WI38 (cell line): ENCODE measurements around the gene COX7A2L.
A peak's percentile ranks its signal among the peaks of the same experiment; 100 is the strongest.

Source experiments
- H3K4me3 ChIP-seq: 2 replicates; pipeline ENCODE4 v1.5.1; 2011; ENCODE audit warnings: low read depth, mild to moderate bottlenecking, control low read depth, low read length
- TF ChIP-seq, protein P1 (sequence below): IDR thresholded peaks from 2 replicates; pipeline ENCODE4 v1.5.1; 2012; ENCODE audit warnings: low read depth, mild to moderate bottlenecking, control low read depth, low read length

Gene COX7A2L

DNA sequence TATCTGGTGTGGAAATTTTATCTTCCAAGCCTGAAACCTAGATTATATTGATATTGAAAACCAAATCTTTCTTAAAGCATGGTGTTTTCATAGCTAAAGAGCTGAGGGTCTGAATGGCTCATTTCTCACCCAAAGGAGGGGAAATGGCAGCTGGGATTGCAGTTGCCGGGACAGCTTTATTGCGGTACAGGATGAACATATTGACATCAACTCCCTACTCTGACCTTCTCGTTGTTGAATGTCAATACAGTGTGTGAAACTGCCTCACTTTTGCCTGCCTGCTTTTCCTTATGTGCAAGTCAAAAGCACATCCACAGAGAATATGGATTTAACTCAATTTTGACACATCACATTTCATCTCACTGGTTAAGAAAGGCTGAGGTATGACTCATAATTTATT, 3.6 kb upstream of the COX7A2L start:
- TF ChIP-seq, protein P1, sequence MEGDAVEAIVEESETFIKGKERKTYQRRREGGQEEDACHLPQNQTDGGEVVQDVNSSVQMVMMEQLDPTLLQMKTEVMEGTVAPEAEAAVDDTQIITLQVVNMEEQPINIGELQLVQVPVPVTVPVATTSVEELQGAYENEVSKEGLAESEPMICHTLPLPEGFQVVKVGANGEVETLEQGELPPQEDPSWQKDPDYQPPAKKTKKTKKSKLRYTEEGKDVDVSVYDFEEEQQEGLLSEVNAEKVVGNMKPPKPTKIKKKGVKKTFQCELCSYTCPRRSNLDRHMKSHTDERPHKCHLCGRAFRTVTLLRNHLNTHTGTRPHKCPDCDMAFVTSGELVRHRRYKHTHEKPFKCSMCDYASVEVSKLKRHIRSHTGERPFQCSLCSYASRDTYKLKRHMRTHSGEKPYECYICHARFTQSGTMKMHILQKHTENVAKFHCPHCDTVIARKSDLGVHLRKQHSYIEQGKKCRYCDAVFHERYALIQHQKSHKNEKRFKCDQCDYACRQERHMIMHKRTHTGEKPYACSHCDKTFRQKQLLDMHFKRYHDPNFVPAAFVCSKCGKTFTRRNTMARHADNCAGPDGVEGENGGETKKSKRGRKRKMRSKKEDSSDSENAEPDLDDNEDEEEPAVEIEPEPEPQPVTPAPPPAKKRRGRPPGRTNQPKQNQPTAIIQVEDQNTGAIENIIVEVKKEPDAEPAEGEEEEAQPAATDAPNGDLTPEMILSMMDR, result no peak
- H3K4me3 ChIP-seq, result no peak overlapping the region

DNA sequence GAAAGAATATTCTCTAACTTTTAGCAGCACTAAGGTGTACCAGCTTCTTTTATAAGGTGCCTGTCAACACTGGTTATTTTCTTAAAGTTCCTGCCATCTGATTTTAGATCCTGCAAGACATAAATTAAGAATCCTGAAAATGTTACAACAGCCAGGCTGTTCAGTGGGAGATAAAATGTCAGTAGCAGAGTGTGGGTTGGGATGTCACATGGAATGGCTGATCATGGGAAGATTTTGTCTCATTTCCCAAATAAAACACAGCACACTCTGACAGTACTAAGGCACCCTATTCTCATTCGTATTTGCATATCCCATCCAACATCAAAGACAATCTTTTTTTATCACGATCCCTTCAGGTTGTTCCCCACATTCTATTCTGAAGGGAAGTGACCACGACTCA, 2.4 kb upstream of the COX7A2L start:
- no peak overlapping the region for H3K4me3 ChIP-seq
- TF ChIP-seq, protein P1, result no peak

DNA sequence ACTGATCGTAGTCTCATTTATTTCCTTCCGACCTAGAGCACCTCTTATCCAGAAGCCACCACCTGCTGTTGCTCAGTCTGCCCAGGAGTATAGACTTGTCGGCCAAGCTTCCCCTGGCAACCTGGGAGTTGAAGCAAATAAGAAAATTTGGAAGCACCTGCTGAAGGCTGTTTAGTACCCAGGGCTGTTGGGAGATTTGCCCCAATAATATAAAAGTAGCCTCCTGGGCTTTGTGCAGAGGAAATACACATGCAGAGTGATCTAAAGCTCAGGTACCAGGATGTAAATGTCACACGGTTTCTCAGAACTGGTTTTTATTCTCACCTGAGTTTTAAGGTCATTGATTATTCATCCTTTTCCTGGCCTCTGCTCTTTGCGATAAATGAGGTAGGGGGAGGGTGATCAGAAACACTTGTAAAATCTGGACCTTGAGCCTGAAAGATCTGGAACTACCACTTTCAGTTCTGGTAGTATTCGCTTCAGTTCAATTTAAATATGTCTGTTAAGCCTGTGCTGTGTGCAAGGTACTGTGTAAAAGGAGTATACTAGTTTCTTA, 789 bp upstream of the COX7A2L start:
- TF ChIP-seq, protein P1, result no peak
- peak overlapping the region; percentile 46 for H3K4me3 ChIP-seq

DNA sequence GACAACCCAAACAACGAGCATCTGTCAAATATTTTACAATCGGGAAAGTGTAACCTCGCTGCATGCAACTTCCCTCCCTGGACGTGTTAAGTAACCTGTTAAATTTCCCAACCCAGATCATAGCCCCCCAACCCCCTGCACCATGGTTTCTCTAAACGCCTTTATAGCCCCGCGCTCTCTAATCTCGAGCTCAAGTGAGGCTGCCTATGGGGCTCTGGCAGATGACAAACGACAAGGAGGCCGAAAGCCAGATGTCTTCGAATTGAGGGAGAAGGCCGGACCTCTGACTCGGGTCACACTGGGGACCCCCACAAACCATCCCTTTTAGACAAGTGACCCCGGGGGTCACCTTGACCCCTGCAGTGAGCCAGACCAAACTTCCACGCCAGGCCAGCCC, 526 bp downstream of the COX7A2L start:
- TF ChIP-seq, protein P1, result no peak
- peak overlapping the region; percentile 98 for H3K4me3 ChIP-seq

DNA sequence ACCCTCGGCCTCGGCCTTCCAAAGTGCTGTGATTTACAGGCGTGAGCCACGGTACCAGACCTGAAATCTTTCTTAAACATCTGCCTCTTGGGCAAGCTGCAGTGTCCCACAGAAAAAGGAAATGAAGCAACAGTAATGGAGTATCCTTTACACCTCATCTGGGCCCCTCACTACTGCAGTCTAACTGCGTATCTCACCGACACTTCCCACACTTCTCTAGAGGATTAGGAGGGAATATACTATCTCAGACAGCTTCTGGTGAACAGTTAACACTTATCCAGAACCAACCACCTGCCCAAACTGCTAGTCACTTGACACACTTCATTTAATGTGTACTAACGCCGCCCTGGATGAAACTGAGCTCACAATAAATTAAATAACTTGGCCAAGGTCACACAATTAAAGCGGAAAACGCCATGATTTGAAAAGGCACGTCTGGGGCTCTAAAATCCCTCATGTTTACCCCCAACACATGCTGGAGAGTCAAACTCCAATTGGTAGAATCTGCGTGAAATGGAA, 993 bp downstream of the COX7A2L start:
- TF ChIP-seq, protein P1, result no peak
- H3K4me3 ChIP-seq, result peak overlapping the region; percentile 98

DNA sequence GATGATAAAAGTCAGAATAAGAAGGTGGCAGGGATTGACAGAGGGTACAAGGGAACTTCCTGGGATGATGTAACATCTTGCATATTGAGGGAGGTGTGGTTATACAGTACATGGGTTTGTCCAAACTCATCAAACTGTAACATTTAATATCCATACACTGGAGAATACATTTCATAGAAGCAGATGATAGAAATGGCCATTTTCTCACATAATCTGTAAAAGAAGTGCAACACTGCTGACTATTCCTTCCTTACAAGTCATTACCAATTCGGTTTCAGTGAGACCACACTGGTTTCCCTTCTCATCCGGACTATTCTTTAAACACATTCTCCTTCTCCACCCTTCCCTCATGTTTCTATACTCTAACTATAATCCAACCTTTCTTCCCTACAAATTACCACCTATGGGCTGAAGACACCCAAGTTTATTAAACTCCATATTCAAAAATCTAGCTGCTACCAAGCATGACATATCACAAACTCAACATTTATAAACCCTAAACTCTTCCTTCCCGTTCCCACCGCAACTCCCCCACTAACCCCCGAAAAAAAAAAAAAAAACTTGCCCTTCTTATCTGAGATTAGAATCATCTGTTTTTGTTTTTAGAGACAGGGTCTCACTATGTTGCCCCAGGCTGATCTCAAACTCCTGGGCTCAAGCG, 1.6 kb downstream of the COX7A2L start:
- peak overlapping the region; percentile 98 for H3K4me3 ChIP-seq
- TF ChIP-seq, protein P1, result no peak

DNA sequence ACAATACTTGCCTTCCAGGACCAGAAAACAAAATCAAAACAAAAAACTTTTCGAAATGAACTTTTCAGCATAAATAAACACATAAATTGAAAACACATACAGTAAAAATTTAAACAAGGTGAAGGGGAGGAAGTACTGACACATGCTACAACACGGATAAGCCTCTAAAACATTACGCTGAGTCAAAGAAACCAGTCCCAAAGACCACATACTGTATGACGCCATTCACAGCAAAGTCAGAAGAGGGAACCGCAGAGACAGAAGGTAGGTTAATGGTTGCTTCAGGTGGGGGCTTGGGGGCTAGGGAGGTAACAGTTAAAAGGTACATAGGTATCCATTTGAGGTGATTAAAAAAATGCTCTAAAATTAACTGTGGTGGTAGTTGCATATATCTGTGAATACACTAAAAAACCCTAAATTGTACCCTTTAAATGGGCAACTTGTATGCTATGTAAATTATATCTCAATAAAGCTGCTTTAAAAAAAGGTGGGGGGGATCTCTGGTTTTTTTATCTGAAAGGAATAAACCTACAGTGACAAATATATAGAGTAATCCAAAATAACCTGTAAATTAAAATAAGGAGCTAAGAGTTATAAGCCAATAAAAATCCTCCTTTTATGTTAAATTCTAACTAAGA, 7.1 kb downstream of the COX7A2L start:
- no peak overlapping the region for H3K4me3 ChIP-seq
- TF ChIP-seq, protein P1, result no peak
